Chondrocyte (in vitro differentiated cells): Measurements from ENCODE around the gene IQCH. TPM values are rescaled to one million over a fixed set of nuclear protein-coding genes. Genes with fewer than 3 reads are reported as not detected.

ENCODE experiments used
- DNase-seq: peaks from one replicate; pipeline ENCODE4 v3.0.0; 2021; ENCODE audit warnings: mixed read lengths, low spot score
- H3K27ac Mint-ChIP-seq: one replicate; pipeline ENCODE4 v1.8.0; 2021; ENCODE audit warnings: mild to moderate bottlenecking, moderate library complexity, mixed read lengths; ENCODE audit not compliant: unreplicated experiment
- H3K27me3 Mint-ChIP-seq: 2 replicates; pipeline ENCODE4 v1.8.0; 2021; ENCODE audit warnings: low read depth, mixed read lengths
- H3K36me3 Mint-ChIP-seq: 2 replicates; pipeline ENCODE4 v1.8.0; 2021; ENCODE audit warnings: low read depth, mixed read lengths
- H3K4me1 Mint-ChIP-seq: 2 replicates; pipeline ENCODE4 v1.8.0; 2021; ENCODE audit warnings: low read depth, mild to moderate bottlenecking, mixed read lengths
- H3K4me3 Mint-ChIP-seq: one replicate; pipeline ENCODE4 v1.8.0; 2021; ENCODE audit warnings: mild to moderate bottlenecking, moderate library complexity, mixed read lengths; ENCODE audit not compliant: unreplicated experiment
- H3K9me3 Mint-ChIP-seq: 2 replicates; pipeline ENCODE4 v1.8.0; 2021; ENCODE audit warnings: low read depth, mixed read lengths
- total RNA-seq: library from RNA; stranded (reverse); gene quantifications from 3 replicates; pipeline ENCODE4 v1.2.1, GENCODE V29; 2021
- TF ChIP-seq, protein P1 (sequence below): fragments of 200-600 bp; sonication (generic); IDR thresholded peaks from 2 replicates; pipeline ENCODE4 v1.5.0; 2021; ENCODE audit warnings: antibody characterized with exemption, mild to moderate bottlenecking, moderate library complexity

The IQCH gene
- total RNA-seq, 1 donor from 2014 or later: 1.0 TPM

DNA sequence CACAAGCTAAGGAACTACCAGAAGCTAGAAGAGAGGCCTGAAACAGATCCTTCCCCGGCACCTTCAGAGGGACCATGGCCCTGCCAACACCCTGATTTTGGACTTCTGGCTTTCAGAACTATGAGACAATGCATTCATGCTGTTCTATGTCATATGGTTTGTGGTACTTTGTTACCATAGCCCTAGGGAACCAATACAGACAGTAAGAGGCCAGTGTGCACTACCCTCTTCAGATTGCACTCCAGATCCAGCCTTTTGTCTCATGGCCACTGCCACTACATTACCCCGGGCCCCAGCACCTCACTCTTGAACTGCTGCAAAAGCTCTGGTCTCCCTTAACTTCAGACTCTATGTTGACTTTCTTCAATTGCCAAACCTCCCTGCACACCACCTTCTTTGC is 24.1 kb upstream of the IQCH start:
- Mint-ChIP-seq H3K27ac (no peak overlapping the region), H3K4me1 (peaks cover 15% of the 10 kb centered on the region), H3K4me3 (no peak overlapping the region), H3K27me3 (no peaks in the 10 kb centered on the region), H3K9me3 (no peaks in the 10 kb centered on the region), H3K36me3 (peaks cover 37% of the 10 kb centered on the region)
- no peak for DNase-seq
- TF ChIP-seq, protein P1, sequence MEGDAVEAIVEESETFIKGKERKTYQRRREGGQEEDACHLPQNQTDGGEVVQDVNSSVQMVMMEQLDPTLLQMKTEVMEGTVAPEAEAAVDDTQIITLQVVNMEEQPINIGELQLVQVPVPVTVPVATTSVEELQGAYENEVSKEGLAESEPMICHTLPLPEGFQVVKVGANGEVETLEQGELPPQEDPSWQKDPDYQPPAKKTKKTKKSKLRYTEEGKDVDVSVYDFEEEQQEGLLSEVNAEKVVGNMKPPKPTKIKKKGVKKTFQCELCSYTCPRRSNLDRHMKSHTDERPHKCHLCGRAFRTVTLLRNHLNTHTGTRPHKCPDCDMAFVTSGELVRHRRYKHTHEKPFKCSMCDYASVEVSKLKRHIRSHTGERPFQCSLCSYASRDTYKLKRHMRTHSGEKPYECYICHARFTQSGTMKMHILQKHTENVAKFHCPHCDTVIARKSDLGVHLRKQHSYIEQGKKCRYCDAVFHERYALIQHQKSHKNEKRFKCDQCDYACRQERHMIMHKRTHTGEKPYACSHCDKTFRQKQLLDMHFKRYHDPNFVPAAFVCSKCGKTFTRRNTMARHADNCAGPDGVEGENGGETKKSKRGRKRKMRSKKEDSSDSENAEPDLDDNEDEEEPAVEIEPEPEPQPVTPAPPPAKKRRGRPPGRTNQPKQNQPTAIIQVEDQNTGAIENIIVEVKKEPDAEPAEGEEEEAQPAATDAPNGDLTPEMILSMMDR: no peak

DNA sequence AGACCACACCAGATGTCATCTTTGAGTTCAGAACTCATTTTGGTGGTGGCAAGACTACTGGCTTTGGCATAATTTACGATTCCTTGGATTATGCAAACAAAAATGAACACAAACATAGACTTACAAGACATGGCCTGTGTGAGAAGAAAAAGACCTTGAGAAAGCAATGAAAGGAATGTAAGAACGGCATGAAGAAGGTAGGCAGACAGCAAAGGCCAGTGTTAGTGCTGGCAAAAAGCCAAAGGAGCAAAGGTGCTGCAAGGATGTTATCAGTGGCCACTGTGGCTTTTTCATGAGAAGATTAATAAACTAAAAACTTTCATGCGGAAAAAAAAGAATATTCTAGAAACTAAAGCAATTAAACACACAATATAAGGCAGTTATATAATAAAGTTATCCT is 22.0 kb upstream of the IQCH start:
- peaks cover 21% of the 10 kb centered on the region for H3K4me1 Mint-ChIP-seq
- no peaks in the 10 kb centered on the region for H3K27me3 Mint-ChIP-seq
- no peaks in the 10 kb centered on the region for H3K9me3 Mint-ChIP-seq
- H3K27ac Mint-ChIP-seq: no peak overlapping the region
- no peak for DNase-seq
- H3K4me3 Mint-ChIP-seq: no peak overlapping the region
- H3K36me3 Mint-ChIP-seq: peaks cover 34% of the 10 kb centered on the region
- TF ChIP-seq, protein P1: no peak

DNA sequence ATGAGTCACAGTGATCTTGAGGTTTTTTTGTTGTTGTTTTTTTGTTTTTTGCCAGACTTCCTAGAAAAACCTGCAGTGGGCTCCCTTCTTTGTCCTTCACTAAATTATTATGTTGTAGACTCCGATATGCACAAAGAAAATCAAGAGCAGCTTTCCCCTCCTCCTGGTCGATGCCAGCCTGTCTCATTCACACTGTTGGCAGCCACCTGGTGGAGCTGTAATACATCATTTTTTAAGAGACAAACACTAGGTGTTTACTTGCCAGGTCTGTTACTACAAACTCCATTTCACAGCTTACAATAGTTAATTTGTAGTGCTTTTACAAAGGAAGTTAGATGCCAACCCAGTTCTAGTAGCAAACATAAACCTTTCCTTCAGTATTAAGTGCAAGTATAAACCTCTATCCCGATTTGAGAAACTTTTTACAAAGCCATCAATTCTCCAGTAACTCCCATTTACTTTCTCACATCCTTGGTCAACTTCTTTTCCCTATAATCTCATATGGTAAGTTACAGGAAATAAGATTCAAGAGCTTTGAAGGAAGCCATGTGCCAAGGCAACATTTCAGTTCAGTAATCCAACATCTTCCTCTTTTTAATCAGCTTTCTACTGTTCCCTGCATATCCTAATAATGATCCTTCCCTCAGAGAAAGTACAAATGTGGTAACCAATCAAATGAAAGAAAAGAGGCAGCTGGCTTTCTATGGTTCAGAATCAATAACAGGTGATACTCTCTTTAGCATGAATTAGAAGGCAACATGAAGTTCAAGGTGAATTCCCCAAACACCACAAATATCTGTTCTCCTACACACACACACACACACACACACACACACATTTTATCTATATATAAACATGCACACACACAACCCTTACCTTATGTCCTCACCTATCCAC is 14.1 kb upstream of the IQCH start:
- Mint-ChIP-seq H3K4me1 (peaks cover 38% of the 10 kb centered on the region), H3K9me3 (peaks cover 11% of the 10 kb centered on the region), H3K27me3 (no peaks in the 10 kb centered on the region), H3K27ac (no peak overlapping the region), H3K36me3 (peaks cover 6% of the 10 kb centered on the region), H3K4me3 (no peak overlapping the region)
- TF ChIP-seq, protein P1: peak; percentile 64
- no peak for DNase-seq

DNA sequence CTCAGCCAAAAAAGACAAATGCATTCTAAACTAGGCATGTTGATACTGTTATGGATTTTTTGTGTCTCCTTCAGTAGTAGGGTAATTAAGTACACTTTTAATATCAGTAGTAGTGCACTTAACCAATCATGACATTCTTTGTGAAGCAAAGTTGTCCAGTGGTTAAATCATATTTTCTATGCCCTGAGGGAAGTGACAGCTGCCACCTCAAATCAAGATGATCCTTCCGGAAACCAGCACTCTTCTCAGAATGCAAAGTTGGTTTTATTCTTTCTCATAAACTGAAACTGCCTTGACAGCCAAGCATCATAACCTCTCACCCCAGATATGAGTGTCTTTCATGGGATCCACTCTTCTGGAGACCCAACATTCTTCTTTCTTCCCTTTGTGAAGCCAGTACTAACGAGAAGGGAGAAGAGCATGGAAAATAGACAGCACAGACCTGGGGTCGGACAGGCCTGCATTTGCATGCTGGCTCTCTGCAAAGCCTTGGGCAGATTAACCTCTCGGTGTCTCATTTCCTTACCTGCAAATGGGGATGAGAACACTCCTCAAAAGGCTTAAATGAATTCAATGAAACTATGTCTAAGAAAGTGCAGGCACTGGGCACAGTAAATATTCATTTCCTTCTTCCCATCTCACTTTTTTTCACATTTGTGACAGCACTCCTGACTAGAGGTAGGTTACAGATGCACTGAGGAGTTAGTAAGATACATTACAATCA is 13.3 kb upstream of the IQCH start:
- Mint-ChIP-seq H3K4me1 (peaks cover 32% of the 10 kb centered on the region), H3K36me3 (peaks cover 8% of the 10 kb centered on the region), H3K4me3 (no peak overlapping the region), H3K9me3 (peaks cover 14% of the 10 kb centered on the region), H3K27me3 (no peaks in the 10 kb centered on the region), H3K27ac (no peak overlapping the region)
- no peak for DNase-seq
- TF ChIP-seq, protein P1: no peak

DNA sequence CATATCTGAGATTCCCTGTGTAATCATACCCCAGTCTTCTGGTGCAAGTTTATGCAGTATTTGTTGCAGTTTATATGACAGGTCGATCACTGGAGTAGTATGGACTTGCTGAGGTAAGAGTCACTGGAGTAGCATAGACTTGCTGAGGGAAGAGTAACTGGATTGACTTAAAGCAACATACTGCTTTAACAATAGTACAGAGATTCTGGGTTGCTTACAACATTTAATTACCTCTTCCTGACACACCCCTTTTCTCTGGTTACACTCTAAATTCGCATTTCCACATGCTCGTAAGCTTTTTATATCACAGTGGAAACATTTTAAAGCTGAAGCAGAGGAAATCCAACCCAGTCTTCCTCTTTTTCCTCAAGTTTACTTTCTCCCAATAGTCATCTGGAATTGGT is 11.9 kb upstream of the IQCH start:
- Mint-ChIP-seq H3K9me3 (peaks cover 16% of the 10 kb centered on the region), H3K4me1 (peaks cover 32% of the 10 kb centered on the region), H3K27me3 (no peaks in the 10 kb centered on the region), H3K27ac (no peak overlapping the region), H3K36me3 (peaks cover 8% of the 10 kb centered on the region), H3K4me3 (no peak overlapping the region)
- TF ChIP-seq, protein P1: no peak
- DNase-seq: no peak
